ENCODE measurements around the gene FGF9. TPM values are rescaled to one million over a fixed set of nuclear protein-coding genes. Genes with fewer than 3 reads are reported as not detected.

FGF9 gene
- total RNA-seq, 1 experiment from 2014 or later, result 1.5 TPM

- TF ChIP-seq, protein P1, sequence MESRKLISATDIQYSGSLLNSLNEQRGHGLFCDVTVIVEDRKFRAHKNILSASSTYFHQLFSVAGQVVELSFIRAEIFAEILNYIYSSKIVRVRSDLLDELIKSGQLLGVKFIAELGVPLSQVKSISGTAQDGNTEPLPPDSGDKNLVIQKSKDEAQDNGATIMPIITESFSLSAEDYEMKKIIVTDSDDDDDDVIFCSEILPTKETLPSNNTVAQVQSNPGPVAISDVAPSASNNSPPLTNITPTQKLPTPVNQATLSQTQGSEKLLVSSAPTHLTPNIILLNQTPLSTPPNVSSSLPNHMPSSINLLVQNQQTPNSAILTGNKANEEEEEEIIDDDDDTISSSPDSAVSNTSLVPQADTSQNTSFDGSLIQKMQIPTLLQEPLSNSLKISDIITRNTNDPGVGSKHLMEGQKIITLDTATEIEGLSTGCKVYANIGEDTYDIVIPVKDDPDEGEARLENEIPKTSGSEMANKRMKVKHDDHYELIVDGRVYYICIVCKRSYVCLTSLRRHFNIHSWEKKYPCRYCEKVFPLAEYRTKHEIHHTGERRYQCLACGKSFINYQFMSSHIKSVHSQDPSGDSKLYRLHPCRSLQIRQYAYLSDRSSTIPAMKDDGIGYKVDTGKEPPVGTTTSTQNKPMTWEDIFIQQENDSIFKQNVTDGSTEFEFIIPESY (IDR thresholded peaks at IDR 0.05; ENCODE audit: extremely low read depth, insufficient replicate concordance, low read length), result no peak
- TF ChIP-seq FOSL1 (IDR thresholded peaks at IDR 0.05; ENCODE audit: low read depth) (no peak), TCF7L2 (IDR thresholded peaks at IDR 0.05; ENCODE audit: borderline replicate concordance, extremely low read depth, insufficient read depth, insufficient read length) (no peak), SRF (IDR thresholded peaks at IDR 0.05; ENCODE audit: low read depth) (no peak), ZNF274 (IDR thresholded peaks at IDR 0.05; ENCODE audit: low read depth, low read length) (no peak)
Observed at GRCh38 chr13:21671620-21672286, 880 bp downstream of the FGF9 start (continued).

- H3K4me3 ChIP-seq (replicated peaks in 1 of 2; ENCODE audit: low read depth in 1 of 2, low read length in 2 of 2), result peak overlapping the region in 1 of 2 experiments; percentile 68; a peak in 2 of 4 replicates
Observed at GRCh38 chr13:21672287-21672680, 1.4 kb downstream of the FGF9 start.

More at GRCh38 chr13:21672287-21672680, 1.4 kb downstream of the FGF9 start:
- Histone ChIP-seq H3K79me2 (ENCODE audit: insufficient read depth, low read length) (no peaks in the 10 kb centered on the region), H4K20me1 (ENCODE audit: insufficient read depth) (no peaks in the 10 kb centered on the region), H3K9ac (ENCODE audit: low read length) (no peak overlapping the region), H3K27me3 (ENCODE audit: insufficient read depth, low read length) (peaks cover 26% of the 10 kb centered on the region; the same call in 1 of the 2 replicates), H3K4me2 (ENCODE audit: low read length) (peak overlapping the region; percentile 94), H3K9me2 (ENCODE audit: insufficient read depth) (no peaks in the 10 kb centered on the region), H2AFZ (ENCODE audit: low read depth, low read length, poor library complexity, severe bottlenecking) (no peak overlapping the region), H3K36me3 (ENCODE audit: control insufficient read depth in 1 of 2, insufficient read depth in 2 of 2, low read length in 2 of 2) (no peaks in the 10 kb centered on the region), H3K4me1 (ENCODE audit: control insufficient read depth in 1 of 2, insufficient read depth in 2 of 2, low read length in 2 of 2) (peaks cover 33 to 59% of the 10 kb centered on the region in 2 experiments), H3K27ac (ENCODE audit: low read depth, low read length) (no peak overlapping the region), H3K9me3 (ENCODE audit: control insufficient read depth in 1 of 2, insufficient read depth in 1 of 2, low read depth in 1 of 2, low read length in 2 of 2) (no peaks in the 10 kb centered on the region)
- CTCF ChIA-PET, result no interaction called here
- RAD21 ChIA-PET (ENCODE audit: low non-redundant PET in 1 of 2, low total read pairs in 2 of 2, uncharacterized antibody in 2 of 2, unreplicated experiment in 2 of 2), result no interaction called here
- DNase-seq (ENCODE audit: low read depth, low spot score) (no peak), ATAC-seq (no peak)
- no TSS peak for BruUV-seq (replicated peaks)
- no peak for TF ChIP-seq ZFX (IDR thresholded peaks at IDR 0.05)
- TF ChIP-seq SIN3A (IDR thresholded peaks at IDR 0.05; ENCODE audit: low read depth), result no peak
- no peak for TF ChIP-seq RAD21 (IDR thresholded peaks at IDR 0.05; ENCODE audit: low read depth)
- TF ChIP-seq, protein P2, sequence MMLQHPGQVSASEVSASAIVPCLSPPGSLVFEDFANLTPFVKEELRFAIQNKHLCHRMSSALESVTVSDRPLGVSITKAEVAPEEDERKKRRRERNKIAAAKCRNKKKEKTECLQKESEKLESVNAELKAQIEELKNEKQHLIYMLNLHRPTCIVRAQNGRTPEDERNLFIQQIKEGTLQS (IDR thresholded peaks at IDR 0.05), result no peak
- TF ChIP-seq FOSL1 (IDR thresholded peaks at IDR 0.05; ENCODE audit: low read depth), result no peak
- TF ChIP-seq, protein P3, sequence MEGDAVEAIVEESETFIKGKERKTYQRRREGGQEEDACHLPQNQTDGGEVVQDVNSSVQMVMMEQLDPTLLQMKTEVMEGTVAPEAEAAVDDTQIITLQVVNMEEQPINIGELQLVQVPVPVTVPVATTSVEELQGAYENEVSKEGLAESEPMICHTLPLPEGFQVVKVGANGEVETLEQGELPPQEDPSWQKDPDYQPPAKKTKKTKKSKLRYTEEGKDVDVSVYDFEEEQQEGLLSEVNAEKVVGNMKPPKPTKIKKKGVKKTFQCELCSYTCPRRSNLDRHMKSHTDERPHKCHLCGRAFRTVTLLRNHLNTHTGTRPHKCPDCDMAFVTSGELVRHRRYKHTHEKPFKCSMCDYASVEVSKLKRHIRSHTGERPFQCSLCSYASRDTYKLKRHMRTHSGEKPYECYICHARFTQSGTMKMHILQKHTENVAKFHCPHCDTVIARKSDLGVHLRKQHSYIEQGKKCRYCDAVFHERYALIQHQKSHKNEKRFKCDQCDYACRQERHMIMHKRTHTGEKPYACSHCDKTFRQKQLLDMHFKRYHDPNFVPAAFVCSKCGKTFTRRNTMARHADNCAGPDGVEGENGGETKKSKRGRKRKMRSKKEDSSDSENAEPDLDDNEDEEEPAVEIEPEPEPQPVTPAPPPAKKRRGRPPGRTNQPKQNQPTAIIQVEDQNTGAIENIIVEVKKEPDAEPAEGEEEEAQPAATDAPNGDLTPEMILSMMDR (IDR thresholded peaks at IDR 0.05 in 2 of 3, conservative IDR thresholded peaks at IDR 0.05 in 1 of 3; ENCODE audit: borderline replicate concordance in 1 of 3, insufficient read depth in 1 of 3, low read depth in 2 of 3, low read length in 2 of 3), result no peak
- TF ChIP-seq CEBPB (IDR thresholded peaks at IDR 0.05; ENCODE audit: low read depth), result no peak
- no peak for TF ChIP-seq TCF7L2 (IDR thresholded peaks at IDR 0.05; ENCODE audit: borderline replicate concordance, extremely low read depth, insufficient read depth, insufficient read length)
- no peak for TF ChIP-seq EGR1 (IDR thresholded peaks at IDR 0.05; ENCODE audit: low read depth)
- TF ChIP-seq CBX3 (IDR thresholded peaks at IDR 0.05; ENCODE audit: low read depth), result no peak
- no peak for TF ChIP-seq JUND (IDR thresholded peaks at IDR 0.05)
- TF ChIP-seq POLR2A (IDR thresholded peaks at IDR 0.05; ENCODE audit: borderline replicate concordance, extremely low read depth, insufficient read depth, insufficient read length), result no peak
- TF ChIP-seq POLR2AphosphoS5 (IDR thresholded peaks at IDR 0.05; ENCODE audit: low read depth, low read length), result no peak
- no peak for TF ChIP-seq SRF (IDR thresholded peaks at IDR 0.05; ENCODE audit: low read depth)
- intact Hi-C loops (cut with micrococcal nuclease), result loop anchor here (5.0 to 10.0 kb wide), 2 partner anchors 1073 to 1120 kb away; no protein-coding TSS in a partner anchor
- POLR2A ChIA-PET, result no interaction called here
